ENCODE measurements around the gene ZNF205. TPM values are rescaled to one million over a fixed set of nuclear protein-coding genes. Genes with fewer than 3 reads are reported as not detected.

The ZNF205 gene
- total and polyA plus RNA-seq, 2 of the 13 experiments (the other 11 are each of a cell fraction or from before 2014, with no cell fraction given): 5.8 to 10.2 TPM

- TF ChIP-seq ZNF136 (CRISPR knock-in tag; IDR thresholded peaks at IDR 0.05; ENCODE audit: low read depth) (0 out of 2 replicates have a peak, but pooled peaks have one; percentile 64), ZNF790 (CRISPR knock-in tag; IDR thresholded peaks at IDR 0.05; ENCODE audit: borderline replicate concordance) (no peak), KDM2A (CRISPR knock-in tag; IDR thresholded peaks at IDR 0.05; ENCODE audit: borderline replicate concordance, low read depth) (peak; percentile 97), ZBTB7B (CRISPR knock-in tag; IDR thresholded peaks at IDR 0.05) (peak; percentile 92), ZNF543 (CRISPR knock-in tag; IDR thresholded peaks at IDR 0.05) (no peak), MBD4 (IDR thresholded peaks at IDR 0.05; ENCODE audit: borderline replicate concordance, low read length) (no peak), ZNF589 (CRISPR knock-in tag; conservative IDR thresholded peaks at IDR 0.05) (no peak), TGIF2 (CRISPR knock-in tag; IDR thresholded peaks at IDR 0.05) (peak; percentile 60; the same call in 1 of the 2 replicates), RXRA (CRISPR knock-in tag; IDR thresholded peaks at IDR 0.05) (peak; percentile 63), ZNF121 (CRISPR knock-in tag; IDR thresholded peaks at IDR 0.05) (0 out of 2 replicates have a peak, but pooled peaks have one; percentile 30), ZNF343 (CRISPR knock-in tag; IDR thresholded peaks at IDR 0.05) (peak; percentile 57; the same call in 1 of the 2 replicates), ARID4A (CRISPR knock-in tag; IDR thresholded peaks at IDR 0.05; ENCODE audit: borderline replicate concordance) (peak; percentile 88), KLF12 (CRISPR knock-in tag; IDR thresholded peaks at IDR 0.05; ENCODE audit: borderline replicate concordance) (0 out of 2 replicates have a peak, but pooled peaks have one; percentile 50), ZSCAN20 (CRISPR knock-in tag; IDR thresholded peaks at IDR 0.05; ENCODE audit: borderline replicate concordance) (no peak), HNF4G (IDR thresholded peaks at IDR 0.05; ENCODE audit: borderline replicate concordance, low read depth, low read length) (peak; percentile 26; the same call in 1 of the 2 replicates), HNF4G (CRISPR knock-in tag; IDR thresholded peaks at IDR 0.05; ENCODE audit: borderline replicate concordance, low read depth) (0 out of 2 replicates have a peak, but pooled peaks have one; percentile 45), THAP11 (CRISPR knock-in tag; IDR thresholded peaks at IDR 0.05) (peak; percentile 92)
- TF ChIP-seq, protein P1, sequence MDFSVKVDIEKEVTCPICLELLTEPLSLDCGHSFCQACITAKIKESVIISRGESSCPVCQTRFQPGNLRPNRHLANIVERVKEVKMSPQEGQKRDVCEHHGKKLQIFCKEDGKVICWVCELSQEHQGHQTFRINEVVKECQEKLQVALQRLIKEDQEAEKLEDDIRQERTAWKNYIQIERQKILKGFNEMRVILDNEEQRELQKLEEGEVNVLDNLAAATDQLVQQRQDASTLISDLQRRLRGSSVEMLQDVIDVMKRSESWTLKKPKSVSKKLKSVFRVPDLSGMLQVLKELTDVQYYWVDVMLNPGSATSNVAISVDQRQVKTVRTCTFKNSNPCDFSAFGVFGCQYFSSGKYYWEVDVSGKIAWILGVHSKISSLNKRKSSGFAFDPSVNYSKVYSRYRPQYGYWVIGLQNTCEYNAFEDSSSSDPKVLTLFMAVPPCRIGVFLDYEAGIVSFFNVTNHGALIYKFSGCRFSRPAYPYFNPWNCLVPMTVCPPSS (IDR thresholded peaks at IDR 0.05): no peak
- TF ChIP-seq, protein P2, sequence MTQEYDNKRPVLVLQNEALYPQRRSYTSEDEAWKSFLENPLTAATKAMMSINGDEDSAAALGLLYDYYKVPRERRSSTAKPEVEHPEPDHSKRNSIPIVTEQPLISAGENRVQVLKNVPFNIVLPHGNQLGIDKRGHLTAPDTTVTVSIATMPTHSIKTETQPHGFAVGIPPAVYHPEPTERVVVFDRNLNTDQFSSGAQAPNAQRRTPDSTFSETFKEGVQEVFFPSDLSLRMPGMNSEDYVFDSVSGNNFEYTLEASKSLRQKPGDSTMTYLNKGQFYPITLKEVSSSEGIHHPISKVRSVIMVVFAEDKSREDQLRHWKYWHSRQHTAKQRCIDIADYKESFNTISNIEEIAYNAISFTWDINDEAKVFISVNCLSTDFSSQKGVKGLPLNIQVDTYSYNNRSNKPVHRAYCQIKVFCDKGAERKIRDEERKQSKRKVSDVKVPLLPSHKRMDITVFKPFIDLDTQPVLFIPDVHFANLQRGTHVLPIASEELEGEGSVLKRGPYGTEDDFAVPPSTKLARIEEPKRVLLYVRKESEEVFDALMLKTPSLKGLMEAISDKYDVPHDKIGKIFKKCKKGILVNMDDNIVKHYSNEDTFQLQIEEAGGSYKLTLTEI (CRISPR knock-in tag; conservative IDR thresholded peaks at IDR 0.05): no peak
Observed at GRCh38 chr16:3106205-3106928, 6.0 kb upstream of the ZNF205 start (continued).

Data from HepG2 (cell line).